Endodermal cell (in vitro differentiated cells): ENCODE measurements around the gene PTGFR. TPM values are rescaled to one million over a fixed set of nuclear protein-coding genes. Genes with fewer than 3 reads are reported as not detected.

ENCODE experiments used
- DNase-seq: peaks from one replicate; pipeline ENCODE4 v3.0.0-alpha.2; 2017
- H3K27ac ChIP-seq: 2 replicates; pipeline ENCODE4 v1.5.1; 2013; ENCODE audit warnings: mild to moderate bottlenecking, low read depth, low read length, moderate library complexity
- H3K27me3 ChIP-seq: 2 replicates; pipeline ENCODE4 v1.6.1; 2013; ENCODE audit warnings: mild to moderate bottlenecking, low read length, moderate library complexity; ENCODE audit not compliant: insufficient read depth, control insufficient read depth, poor library complexity, severe bottlenecking
- H3K36me3 ChIP-seq: 2 replicates; pipeline ENCODE4 v1.7.0; 2013; ENCODE audit warnings: mild to moderate bottlenecking, low read length, moderate library complexity; ENCODE audit not compliant: control insufficient read depth, insufficient read depth
- H3K4me1 ChIP-seq: one replicate; pipeline ENCODE4 v1.7.0; 2013; ENCODE audit warnings: low read length; ENCODE audit not compliant: control insufficient read depth, insufficient read depth
- H3K4me3 ChIP-seq: 2 replicates; pipeline ENCODE4 v1.5.1; 2013; ENCODE audit warnings: mild to moderate bottlenecking, low read length, moderate library complexity
- H3K9ac ChIP-seq: 2 replicates; pipeline ENCODE4 v1.6.1; 2013; ENCODE audit warnings: mild to moderate bottlenecking, low read length, moderate library complexity; ENCODE audit not compliant: poor library complexity, severe bottlenecking; ENCODE audit errors: extremely low read depth
- H3K9me3 ChIP-seq: 2 replicates; pipeline ENCODE4 v1.6.1; 2013; ENCODE audit warnings: mild to moderate bottlenecking, low read length, moderate library complexity; ENCODE audit not compliant: control insufficient read depth
- H3K27ac Mint-ChIP-seq: 2 replicates; pipeline ENCODE4 v1.8.0; 2020; ENCODE audit warnings: mixed read lengths
- H3K27me3 Mint-ChIP-seq: 2 replicates; pipeline ENCODE4 v1.8.0; 2021; ENCODE audit warnings: mild to moderate bottlenecking, mixed read lengths; ENCODE audit not compliant: insufficient read depth
- H3K36me3 Mint-ChIP-seq: 2 replicates; pipeline ENCODE4 v1.8.0; 2020; ENCODE audit warnings: low read depth, mixed read lengths
- H3K4me1 Mint-ChIP-seq: 2 replicates; pipeline ENCODE4 v1.8.0; 2020; ENCODE audit warnings: mixed read lengths
- H3K4me3 Mint-ChIP-seq: 2 replicates; pipeline ENCODE4 v1.8.0; 2020; ENCODE audit warnings: mild to moderate bottlenecking, moderate library complexity, mixed read lengths
- H3K9me3 Mint-ChIP-seq: 2 replicates; pipeline ENCODE4 v1.8.0; 2020; ENCODE audit warnings: mild to moderate bottlenecking, mixed read lengths
- WGBS, 2 experiments: methylation state at CpG; one replicate each; pipeline versions ENCODE4 v1.1.5 to v1.1.7; 2013; ENCODE audit warnings: missing lambda C conversion rate in 2 of 2, mixed read lengths in 1 of 2; ENCODE audit not compliant: insufficient coverage in 1 of 2, insufficient read length in 1 of 2; 5-methylcytosine and 5-hydroxymethylcytosine counted together
- total RNA-seq, 2 donors: library from RNA; stranded (reverse); fragmentation: NEBNext Ultra II Directional in 1 of 2; extraction: Animal tissue kit (Norgen Biotek cat#: 25700) in 1 of 2; gene quantifications; 2 replicates in 1 of 2; 3 replicates in 1 of 2; pipeline ENCODE4 v1.2.1, GENCODE V29; 2021
- TF ChIP-seq, protein P1 (sequence below): fragments of 200-600 bp; sonication (generic); conservative IDR thresholded peaks from 2 replicates; pipeline ENCODE4 v1.5.0; 2021; ENCODE audit warnings: antibody characterized with exemption, mild to moderate bottlenecking

Gene PTGFR
- total RNA-seq, 2 donors from 2014 or later: 0.09 to 0.38 TPM

DNA sequence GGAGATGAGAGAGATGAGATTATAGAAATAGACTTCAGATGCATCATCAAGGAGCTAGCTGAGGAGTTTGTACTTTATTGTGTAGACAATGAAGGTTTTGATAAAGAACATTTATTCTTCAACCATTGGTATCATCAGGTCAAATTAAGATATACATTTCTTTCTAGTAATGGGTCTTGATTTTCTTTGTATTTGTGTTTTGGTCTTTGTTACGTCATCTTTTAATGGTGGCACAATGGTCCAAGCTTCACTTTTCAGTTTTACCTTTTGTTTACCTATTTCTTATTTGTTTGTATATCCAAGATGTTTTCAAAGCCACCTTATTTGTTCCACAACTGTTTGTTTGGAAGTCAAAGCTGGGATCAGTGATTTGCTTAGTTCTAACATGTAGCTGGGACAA, 44.5 kb downstream of the PTGFR start:
- no peaks in the 10 kb centered on the region for H3K27me3 ChIP-seq
- TF ChIP-seq, protein P1, sequence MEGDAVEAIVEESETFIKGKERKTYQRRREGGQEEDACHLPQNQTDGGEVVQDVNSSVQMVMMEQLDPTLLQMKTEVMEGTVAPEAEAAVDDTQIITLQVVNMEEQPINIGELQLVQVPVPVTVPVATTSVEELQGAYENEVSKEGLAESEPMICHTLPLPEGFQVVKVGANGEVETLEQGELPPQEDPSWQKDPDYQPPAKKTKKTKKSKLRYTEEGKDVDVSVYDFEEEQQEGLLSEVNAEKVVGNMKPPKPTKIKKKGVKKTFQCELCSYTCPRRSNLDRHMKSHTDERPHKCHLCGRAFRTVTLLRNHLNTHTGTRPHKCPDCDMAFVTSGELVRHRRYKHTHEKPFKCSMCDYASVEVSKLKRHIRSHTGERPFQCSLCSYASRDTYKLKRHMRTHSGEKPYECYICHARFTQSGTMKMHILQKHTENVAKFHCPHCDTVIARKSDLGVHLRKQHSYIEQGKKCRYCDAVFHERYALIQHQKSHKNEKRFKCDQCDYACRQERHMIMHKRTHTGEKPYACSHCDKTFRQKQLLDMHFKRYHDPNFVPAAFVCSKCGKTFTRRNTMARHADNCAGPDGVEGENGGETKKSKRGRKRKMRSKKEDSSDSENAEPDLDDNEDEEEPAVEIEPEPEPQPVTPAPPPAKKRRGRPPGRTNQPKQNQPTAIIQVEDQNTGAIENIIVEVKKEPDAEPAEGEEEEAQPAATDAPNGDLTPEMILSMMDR: no peak
- no peak overlapping the region for H3K4me3 ChIP-seq
- no peaks in the 10 kb centered on the region for H3K9me3 Mint-ChIP-seq
- no peak for DNase-seq
- no peaks in the 10 kb centered on the region for H3K4me1 Mint-ChIP-seq
- H3K4me3 Mint-ChIP-seq: no peak overlapping the region
- whole genome bisulfite sequencing, 2 experiments: 83% methylated on average over 1 of the region's 1 CpG; no CpG with 5 or more reads in 1 of the 2 experiments
- no peak overlapping the region for H3K27ac ChIP-seq
- no peaks in the 10 kb centered on the region for H3K36me3 Mint-ChIP-seq
- H3K27ac Mint-ChIP-seq: no peak overlapping the region
- no peaks in the 10 kb centered on the region for H3K9me3 ChIP-seq
- H3K36me3 ChIP-seq: no peaks in the 10 kb centered on the region
- H3K4me1 ChIP-seq: no peaks in the 10 kb centered on the region
- no peak overlapping the region for H3K9ac ChIP-seq
- H3K27me3 Mint-ChIP-seq: no peaks in the 10 kb centered on the region

DNA sequence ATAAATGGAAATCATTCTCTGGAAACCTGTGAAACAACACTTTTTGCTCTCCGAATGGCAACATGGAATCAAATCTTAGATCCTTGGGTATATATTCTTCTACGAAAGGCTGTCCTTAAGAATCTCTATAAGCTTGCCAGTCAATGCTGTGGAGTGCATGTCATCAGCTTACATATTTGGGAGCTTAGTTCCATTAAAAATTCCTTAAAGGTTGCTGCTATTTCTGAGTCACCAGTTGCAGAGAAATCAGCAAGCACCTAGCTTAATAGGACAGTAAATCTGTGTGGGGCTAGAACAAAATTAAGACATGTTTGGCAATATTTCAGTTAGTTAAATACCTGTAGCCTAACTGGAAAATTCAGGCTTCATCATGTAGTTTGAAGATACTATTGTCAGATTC, 45.7 kb downstream of the PTGFR start:
- Histone ChIP-seq H3K36me3 (no peaks in the 10 kb centered on the region), H3K9me3 (peaks cover 6% of the 10 kb centered on the region), H3K27ac (no peak overlapping the region), H3K27me3 (no peaks in the 10 kb centered on the region), H3K4me3 (no peak overlapping the region), H3K4me1 (no peaks in the 10 kb centered on the region), H3K9ac (no peak overlapping the region)
- no peaks in the 10 kb centered on the region for H3K4me1 Mint-ChIP-seq
- no peak for DNase-seq
- H3K36me3 Mint-ChIP-seq: no peaks in the 10 kb centered on the region
- H3K27me3 Mint-ChIP-seq: peaks cover under 1% of the 10 kb centered on the region
- no peak overlapping the region for H3K4me3 Mint-ChIP-seq
- no peak overlapping the region for H3K27ac Mint-ChIP-seq
- TF ChIP-seq, protein P1: no peak
- H3K9me3 Mint-ChIP-seq: peaks cover 3% of the 10 kb centered on the region
- 91% methylated on average over 2 of the region's 2 CpGs for WGBS, 2 experiments

DNA sequence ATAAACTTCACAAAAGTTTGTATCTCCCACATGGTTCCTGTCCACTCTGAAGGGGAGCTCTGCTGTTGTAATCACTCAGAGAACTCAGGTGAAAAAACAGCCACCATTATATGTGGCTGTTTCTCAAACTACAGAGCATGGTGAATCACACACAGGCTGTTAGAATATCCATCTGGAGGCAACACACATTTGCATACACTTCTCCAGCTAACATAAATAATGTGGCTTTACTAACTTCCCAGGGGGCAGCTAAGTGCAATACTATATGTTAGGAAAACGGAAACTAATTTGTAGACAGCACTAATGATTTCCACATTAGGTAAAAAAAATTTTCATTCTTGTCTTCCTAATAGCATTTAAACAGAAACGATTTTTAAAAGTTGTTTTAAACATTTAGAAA, 49.3 kb downstream of the PTGFR start:
- no peak overlapping the region for H3K27ac Mint-ChIP-seq
- Histone ChIP-seq H3K36me3 (no peaks in the 10 kb centered on the region), H3K27ac (no peak overlapping the region), H3K4me3 (no peak overlapping the region), H3K9me3 (peaks cover 8% of the 10 kb centered on the region), H3K9ac (no peak overlapping the region), H3K4me1 (no peaks in the 10 kb centered on the region), H3K27me3 (no peaks in the 10 kb centered on the region)
- no peaks in the 10 kb centered on the region for H3K4me1 Mint-ChIP-seq
- DNase-seq: no peak
- peaks cover 1% of the 10 kb centered on the region for H3K27me3 Mint-ChIP-seq
- H3K36me3 Mint-ChIP-seq: no peaks in the 10 kb centered on the region
- 67 to 82% methylated on average over 1 to 2 of the region's 2 CpGs for WGBS, 2 experiments
- no peak overlapping the region for H3K4me3 Mint-ChIP-seq
- H3K9me3 Mint-ChIP-seq: peaks cover 10% of the 10 kb centered on the region
- TF ChIP-seq, protein P1: no peak
